ENCODE data around the gene COL11A2. TPM values are rescaled to one million over a fixed set of nuclear protein-coding genes. Genes with fewer than 3 reads are reported as not detected.

The COL11A2 gene
- total RNA-seq, 2 experiments from 2014 or later: 2.8 to 3.0 TPM

DNA sequence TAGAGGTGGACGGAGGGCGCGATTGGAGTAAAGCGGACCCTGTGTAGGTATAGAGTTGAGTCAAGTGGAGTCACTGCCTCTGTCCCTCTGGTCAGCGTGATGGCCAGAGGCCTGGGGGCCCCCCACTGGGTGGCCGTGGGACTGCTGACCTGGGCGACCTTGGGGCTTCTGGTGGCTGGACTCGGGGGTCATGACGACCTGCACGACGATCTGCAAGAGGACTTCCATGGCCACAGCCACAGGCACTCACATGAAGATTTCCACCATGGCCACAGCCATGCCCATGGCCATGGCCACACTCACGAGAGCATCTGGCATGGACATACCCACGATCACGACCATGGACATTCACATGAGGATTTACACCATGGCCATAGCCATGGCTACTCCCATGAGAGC is 8.9 kb upstream of the COL11A2 start:
- ATAC-seq (ENCODE audit: poor library complexity) (no peak), DNase-seq (peak in 1 of 14 experiments; percentile 32)
- peaks cover 49% of the 10 kb centered on the region for H3K36me3 ChIP-seq (ENCODE audit: insufficient read depth, low read length)
- peak overlapping the region; percentile 97 for H3K27ac ChIP-seq (ENCODE audit: low read depth in 1 of 2, low read length in 2 of 2)
- H3K9me3 ChIP-seq (ENCODE audit: control insufficient read depth in 1 of 2, insufficient read depth in 1 of 2, low read length in 2 of 2): no peaks in the 10 kb centered on the region
- Mint-ChIP-seq H3K4me1 (ENCODE audit: low read depth) (peaks cover 86% of the 10 kb centered on the region), H3K27me3 (no peaks in the 10 kb centered on the region), H3K36me3 (ENCODE audit: low read depth) (peaks cover 82% of the 10 kb centered on the region), H3K4me3 (peak overlapping the region; percentile 98), H3K9me3 (no peaks in the 10 kb centered on the region), H3K27ac (peak overlapping the region; percentile 100)
- no peaks in the 10 kb centered on the region for H3K27me3 ChIP-seq (ENCODE audit: control insufficient read depth in 1 of 2, insufficient read depth in 2 of 2, low read length in 2 of 2)
- CTCF ChIA-PET: no interaction called here
- TF ChIP-seq, protein P1, sequence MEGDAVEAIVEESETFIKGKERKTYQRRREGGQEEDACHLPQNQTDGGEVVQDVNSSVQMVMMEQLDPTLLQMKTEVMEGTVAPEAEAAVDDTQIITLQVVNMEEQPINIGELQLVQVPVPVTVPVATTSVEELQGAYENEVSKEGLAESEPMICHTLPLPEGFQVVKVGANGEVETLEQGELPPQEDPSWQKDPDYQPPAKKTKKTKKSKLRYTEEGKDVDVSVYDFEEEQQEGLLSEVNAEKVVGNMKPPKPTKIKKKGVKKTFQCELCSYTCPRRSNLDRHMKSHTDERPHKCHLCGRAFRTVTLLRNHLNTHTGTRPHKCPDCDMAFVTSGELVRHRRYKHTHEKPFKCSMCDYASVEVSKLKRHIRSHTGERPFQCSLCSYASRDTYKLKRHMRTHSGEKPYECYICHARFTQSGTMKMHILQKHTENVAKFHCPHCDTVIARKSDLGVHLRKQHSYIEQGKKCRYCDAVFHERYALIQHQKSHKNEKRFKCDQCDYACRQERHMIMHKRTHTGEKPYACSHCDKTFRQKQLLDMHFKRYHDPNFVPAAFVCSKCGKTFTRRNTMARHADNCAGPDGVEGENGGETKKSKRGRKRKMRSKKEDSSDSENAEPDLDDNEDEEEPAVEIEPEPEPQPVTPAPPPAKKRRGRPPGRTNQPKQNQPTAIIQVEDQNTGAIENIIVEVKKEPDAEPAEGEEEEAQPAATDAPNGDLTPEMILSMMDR (IDR thresholded peaks at IDR 0.05): no peak
- POLR2A ChIA-PET: no interaction called here
- H3K4me3 ChIP-seq (ENCODE audit: low read length): peak overlapping the region; percentile 78
- intact Hi-C loops (cut with DNase I, micrococcal nuclease): loop anchor here (2.0 to 10.0 kb wide), 7 partner anchors 70 to 1536 kb away; partner anchors contain the start of genes C6orf47 (in 1 of the 2), CSNK2B (in 1 of the 2), FKBPL (in 1 of the 2) and GPANK1 (in 1 of the 2)
- H3K4me1 ChIP-seq (ENCODE audit: insufficient read depth, low read length): peaks cover 68% of the 10 kb centered on the region

- Mint-ChIP-seq H3K27ac (peak within 1 kb of the TSS; percentile 100), H3K9me3 (no peaks in the 10 kb centered on the region), H3K4me3 (peak within 1 kb of the TSS; percentile 98), H3K36me3 (ENCODE audit: low read depth) (peaks cover 89% of the 10 kb centered on the region), H3K4me1 (ENCODE audit: low read depth) (peaks cover 79% of the 10 kb centered on the region), H3K27me3 (no peaks in the 10 kb centered on the region)
- peak within 1 kb of the TSS; percentile 78 for H3K4me3 ChIP-seq (ENCODE audit: low read length)
- H3K36me3 ChIP-seq (ENCODE audit: insufficient read depth, low read length): peaks cover 55% of the 10 kb centered on the region
- no peaks in the 10 kb centered on the region for H3K27me3 ChIP-seq (ENCODE audit: control insufficient read depth in 1 of 2, insufficient read depth in 2 of 2, low read length in 2 of 2)
- TF ChIP-seq, protein P1 (IDR thresholded peaks at IDR 0.05): no peak
- no peaks in the 10 kb centered on the region for H3K9me3 ChIP-seq (ENCODE audit: control insufficient read depth in 1 of 2, insufficient read depth in 1 of 2, low read length in 2 of 2)
- intact Hi-C loops (cut with DNase I, micrococcal nuclease): loop anchor here (1.0 to 10.0 kb wide), 11 partner anchors 8 to 1536 kb away; partner anchors contain the start of genes RING1 (in 2 of the 2), C6orf47 (in 1 of the 2), CSNK2B (in 1 of the 2) and FKBPL (in 1 of the 2)
- ChIA-PET POLR2A (interaction anchor here (0.7 to 2.1 kb wide), 6 partner anchors 8 to 228 kb away, joined by 3 to 17 read pairs (median 6); partner anchors contain the start of genes RGL2, RING1, RPS18 and VPS52), CTCF (interaction anchor here (4.2 kb wide), 1 partner anchor 48 kb away, joined by 24 read pairs; no protein-coding TSS in a partner anchor)
- H3K4me1 ChIP-seq (ENCODE audit: insufficient read depth, low read length): peaks cover 65% of the 10 kb centered on the region
- DNase-seq (peak; percentile 97 to 100 (median 99)), ATAC-seq (ENCODE audit: poor library complexity) (peak; percentile 78)
- peak within 1 kb of the TSS; percentile 97 for H3K27ac ChIP-seq (ENCODE audit: low read depth in 1 of 2, low read length in 2 of 2)
These were observed 8.2 kb upstream of the COL11A2 start, which contains the start of the genes RXRB and SLC39A7 for GRCh38 chr6:33200219-33201146. RXRB (minus strand) TSS chr6:33200665; CDS start chr6:33200476, 189 bp downstream. SLC39A7 (plus strand) TSS chr6:33200867; CDS start chr6:33201246, 379 bp downstream.

DNA sequence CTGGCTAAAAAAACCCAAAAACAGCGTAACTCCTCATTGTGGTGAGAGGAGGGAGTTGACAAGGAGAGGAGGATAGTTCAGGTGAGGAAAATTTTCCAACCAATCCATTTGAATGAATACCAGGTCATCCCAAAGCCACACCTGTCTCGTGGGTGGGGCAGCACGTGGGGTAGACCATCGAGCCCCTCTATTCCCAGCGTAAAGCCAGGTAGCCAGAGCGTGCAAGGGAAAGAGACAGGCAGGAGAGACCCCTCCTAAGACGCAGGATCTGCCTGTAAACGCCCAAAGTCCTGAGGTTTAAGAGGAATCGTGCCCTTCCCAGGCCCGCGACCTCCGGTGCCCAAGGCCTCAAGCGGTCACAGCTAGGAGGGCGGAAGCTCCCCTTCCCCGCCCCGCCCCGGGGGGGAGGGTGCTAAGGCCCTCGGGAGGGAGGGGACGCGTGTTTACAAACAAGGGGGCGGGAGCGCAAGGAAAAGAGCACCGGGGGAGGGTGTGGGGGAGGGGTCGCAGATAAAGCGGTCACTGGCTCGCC is 7.5 kb upstream of the COL11A2 start:
- Histone ChIP-seq H3K27ac (ENCODE audit: low read depth in 1 of 2, low read length in 2 of 2) (peak overlapping the region; percentile 97), H3K9me3 (ENCODE audit: control insufficient read depth in 1 of 2, insufficient read depth in 1 of 2, low read length in 2 of 2) (no peaks in the 10 kb centered on the region), H3K4me3 (ENCODE audit: low read length) (peak overlapping the region; percentile 78), H3K4me1 (ENCODE audit: insufficient read depth, low read length) (peaks cover 58% of the 10 kb centered on the region), H3K27me3 (ENCODE audit: control insufficient read depth in 1 of 2, insufficient read depth in 2 of 2, low read length in 2 of 2) (no peaks in the 10 kb centered on the region), H3K36me3 (ENCODE audit: insufficient read depth, low read length) (peaks cover 63% of the 10 kb centered on the region)
- ChIA-PET POLR2A (interaction anchor here (0.7 to 2.1 kb wide), 8 partner anchors 9 to 227 kb away, joined by 3 to 17 read pairs (median 4); partner anchors contain the start of genes B3GALT4, RGL2, RING1 and RPS18), CTCF (interaction anchor here (4.2 kb wide), 1 partner anchor 49 kb away, joined by 24 read pairs; no protein-coding TSS in a partner anchor)
- peaks cover 92% of the 10 kb centered on the region for H3K36me3 Mint-ChIP-seq (ENCODE audit: low read depth)
- peaks cover 72% of the 10 kb centered on the region for H3K4me1 Mint-ChIP-seq (ENCODE audit: low read depth)
- H3K27me3 Mint-ChIP-seq: no peaks in the 10 kb centered on the region
- peak overlapping the region; percentile 100 for H3K27ac Mint-ChIP-seq
- DNase-seq (peak in 11 of 14 experiments; percentile 46 to 84 (median 61)), ATAC-seq (ENCODE audit: poor library complexity) (peak; percentile 14)
- TF ChIP-seq, protein P1 (IDR thresholded peaks at IDR 0.05): no peak
- no peaks in the 10 kb centered on the region for H3K9me3 Mint-ChIP-seq
- intact Hi-C loops (cut with DNase I, micrococcal nuclease): loop anchor here (1.0 to 10.0 kb wide), 13 partner anchors 9 to 1535 kb away; partner anchors contain the start of genes RING1 (in 2 of the 2), C6orf47 (in 1 of the 2), CSNK2B (in 1 of the 2) and FKBPL (in 1 of the 2)
- H3K4me3 Mint-ChIP-seq: peak overlapping the region; percentile 98

All from CD4-positive, alpha-beta T cell (primary cell).